ENCODE results near the gene SLC6A8. TPM values are rescaled to one million over a fixed set of nuclear protein-coding genes. Genes with fewer than 3 reads are reported as not detected.
"Not testable (repeated sequence)": the region's sequence is repeated elsewhere in the genome, so short reads cannot be mapped to it uniquely, and the experiment has no call there.

SLC6A8 gene
- total and polyA plus RNA-seq, 9 donors = 6.3 to 23.5 (median 11.4) TPM

GRCh38 chrX:153744210-153745066, 56.7 kb downstream of the SLC6A8 start:
- Histone ChIP-seq H3K4me3 (no peak overlapping the region), H3K27ac (no peak overlapping the region), H3K36me3 (no peaks in the 10 kb centered on the region), H3K27me3 (no peaks in the 10 kb centered on the region), H3K4me1 (ENCODE audit: insufficient read depth) (peaks cover 2% of the 10 kb centered on the region), H3K9me3 (no peaks in the 10 kb centered on the region)
- TF ChIP-seq POLR2A (IDR thresholded peaks at IDR 0.05) (no peak), CTCF (IDR thresholded peaks at IDR 0.05) (no peak), EP300 (IDR thresholded peaks at IDR 0.05) (no peak)
- 21 to 37% (median 30%) methylated on average over 31 to 38 of the region's 38 CpGs for WGBS, 3 donors
- peak in 1 of 5 donors; percentile 56 for DNase-seq
- intact Hi-C loops (cut with DNase I) = no loop called here

GRCh38 chrX:153745067-153745433, 57.3 kb downstream of the SLC6A8 start:
- H3K4me1 ChIP-seq (ENCODE audit: insufficient read depth); H3K36me3 ChIP-seq; H3K4me3 ChIP-seq; H3K9me3 ChIP-seq; H3K27ac ChIP-seq; intact Hi-C loops (cut with DNase I); H3K27me3 ChIP-seq; DNase-seq: not testable (repeated sequence)
- 41 to 64% (median 55%) methylated on average over 12 of the region's 12 CpGs for WGBS, 3 donors

Small RNAs within 50 kb of the gene (small RNA-seq; reads per million reads assigned to genes)
- gene RN7SL687P = not detected

Other genes with a start within 250 kb of the SLC6A8 start
- gene TREX2, start 241.9 kb upstream of the SLC6A8 start, total RNA-seq = 1 to 10 TPM in 3 of 7 donors, under 1 TPM in 3, not detected in 1; 0.35 to 2.3 (median 1.0) TPM
- under 1 TPM in 1 of 2 donors, not detected in 1; 0.76 TPM for gene TREX2, start 241.9 kb upstream of the SLC6A8 start, polyA plus RNA-seq
- 10 to 100 TPM in 6 of 7 donors, 1 to 10 TPM in 1; 9.3 to 28.7 (median 18.7) TPM for gene HAUS7, start 217.3 kb upstream of the SLC6A8 start, total RNA-seq
- 10 to 100 TPM; 11.3 to 22.7 TPM for gene HAUS7, start 217.3 kb upstream of the SLC6A8 start, polyA plus RNA-seq
- 10 to 100 TPM; 10.0 to 72.3 (median 31.2) TPM for gene BGN, start 192.9 kb upstream of the SLC6A8 start, total RNA-seq
- gene BGN, start 192.9 kb upstream of the SLC6A8 start, polyA plus RNA-seq = 10 to 100 TPM; 81.6 to 81.7 TPM
- gene ATP2B3, start 170.3 kb upstream of the SLC6A8 start, total RNA-seq = 1 to 10 TPM in 1 of 7 donors, under 1 TPM in 2, not detected in 4; 0.23 to 1.6 (median 0.27) TPM
- under 1 TPM in 1 of 2 donors, not detected in 1; 0.01 TPM for gene ATP2B3, start 170.3 kb upstream of the SLC6A8 start, polyA plus RNA-seq
- 10 to 100 TPM; 15.5 to 20.0 (median 19.3) TPM for gene CCNQ, start 88.8 kb upstream of the SLC6A8 start, total RNA-seq
- gene CCNQ, start 88.8 kb upstream of the SLC6A8 start, polyA plus RNA-seq = 10 to 100 TPM; 16.8 to 23.8 TPM
- 1 to 10 TPM in 3 of 7 donors, under 1 TPM in 4; 0.12 to 3.7 (median 0.74) TPM for gene DUSP9, start 40.7 kb upstream of the SLC6A8 start, total RNA-seq
- gene DUSP9, start 40.7 kb upstream of the SLC6A8 start, polyA plus RNA-seq = under 1 TPM in 1 of 2 donors, not detected in 1; 0.28 TPM
- 1 to 10 TPM in 4 of 7 donors, under 1 TPM in 2, not detected in 1; 0.51 to 5.9 (median 1.6) TPM for gene PNCK, start 14.1 kb upstream of the SLC6A8 start, total RNA-seq
- gene PNCK, start 14.1 kb upstream of the SLC6A8 start, polyA plus RNA-seq = 1 to 10 TPM in 1 of 2 donors, under 1 TPM in 1; 0.87 to 1.1 TPM
- gene BCAP31, start 36.5 kb downstream of the SLC6A8 start, total RNA-seq = 100 to 1,000 TPM in 5 of 7 donors, 10 to 100 TPM in 2; 53.7 to 146 (median 126) TPM
- gene BCAP31, start 36.5 kb downstream of the SLC6A8 start, polyA plus RNA-seq = 100 to 1,000 TPM; 151 to 195 TPM
- gene ABCD1, start 36.9 kb downstream of the SLC6A8 start, total RNA-seq = 10 to 100 TPM in 1 of 7 donors, 1 to 10 TPM in 6; 6.1 to 11.1 (median 9.1) TPM
- 1 to 10 TPM; 1.4 to 5.1 TPM for gene ABCD1, start 36.9 kb downstream of the SLC6A8 start, polyA plus RNA-seq
- gene PLXNB3, start 76.3 kb downstream of the SLC6A8 start, total RNA-seq = 1 to 10 TPM in 3 of 7 donors, under 1 TPM in 4; 0.46 to 5.0 (median 0.95) TPM
- 1 to 10 TPM in 1 of 2 donors, under 1 TPM in 1; 0.79 to 3.6 TPM for gene PLXNB3, start 76.3 kb downstream of the SLC6A8 start, polyA plus RNA-seq
- 1 to 10 TPM; 1.1 to 2.1 (median 1.6) TPM for gene SRPK3, start 93.1 kb downstream of the SLC6A8 start, total RNA-seq
- gene SRPK3, start 93.1 kb downstream of the SLC6A8 start, polyA plus RNA-seq = under 1 TPM; 0.25 to 0.65 TPM
- 10 to 100 TPM; 48.5 to 58.5 (median 54.7) TPM for gene IDH3G, start 106.4 kb downstream of the SLC6A8 start, total RNA-seq
- gene IDH3G, start 106.4 kb downstream of the SLC6A8 start, polyA plus RNA-seq = 10 to 100 TPM; 41.3 to 44.2 TPM
- 100 to 1,000 TPM; 123 to 181 (median 155) TPM for gene SSR4, start 106.7 kb downstream of the SLC6A8 start, total RNA-seq
- 100 to 1,000 TPM; 120 to 261 TPM for gene SSR4, start 106.7 kb downstream of the SLC6A8 start, polyA plus RNA-seq
- gene PDZD4, start 142.6 kb downstream of the SLC6A8 start, total RNA-seq = 1 to 10 TPM in 4 of 7 donors, under 1 TPM in 3; 0.73 to 8.6 (median 2.7) TPM
- gene PDZD4, start 142.6 kb downstream of the SLC6A8 start, polyA plus RNA-seq = 1 to 10 TPM; 2.0 to 2.2 TPM
- gene L1CAM, start 198.2 kb downstream of the SLC6A8 start, total RNA-seq = 1 to 10 TPM in 3 of 7 donors, under 1 TPM in 3, not detected in 1; 0.36 to 3.0 (median 1.1) TPM
- gene L1CAM, start 198.2 kb downstream of the SLC6A8 start, polyA plus RNA-seq = 1 to 10 TPM in 1 of 2 donors, under 1 TPM in 1; 0.63 to 1.1 TPM
- 1 to 10 TPM in 1 of 7 donors, under 1 TPM in 4, not detected in 2; 0.34 to 1.5 (median 0.50) TPM for gene AVPR2, start 216.7 kb downstream of the SLC6A8 start, total RNA-seq
- gene AVPR2, start 216.7 kb downstream of the SLC6A8 start, polyA plus RNA-seq = 1 to 10 TPM in 1 of 2 donors, not detected in 1; 1.3 TPM
- 10 to 100 TPM in 5 of 7 donors, 1 to 10 TPM in 2; 7.0 to 22.3 (median 11.4) TPM for gene ARHGAP4, start 238.3 kb downstream of the SLC6A8 start, total RNA-seq
- 10 to 100 TPM in 1 of 2 donors, 1 to 10 TPM in 1; 1.2 to 14.7 TPM for gene ARHGAP4, start 238.3 kb downstream of the SLC6A8 start, polyA plus RNA-seq
- gene NAA10, start 247.1 kb downstream of the SLC6A8 start, total RNA-seq = 10 to 100 TPM; 36.7 to 95.5 (median 64.2) TPM
- gene NAA10, start 247.1 kb downstream of the SLC6A8 start, polyA plus RNA-seq = 10 to 100 TPM; 64.9 to 87.3 TPM